ENCODE measurements around the gene RBM15.
A peak's percentile ranks its signal among the peaks of the same experiment; 100 is the strongest.

Gene RBM15

GRCh38 chr1:110380672-110381283, 41.6 kb downstream of the RBM15 start:
- DNase-seq (ENCODE audit: low read depth) = peak; percentile 88
- TF ChIP-seq MAX (IDR thresholded peaks at IDR 0.05; ENCODE audit: low read depth, low read length) = peak; percentile 42; the same call in 1 of the 2 replicates
- TF ChIP-seq MYC (IDR thresholded peaks at IDR 0.05; ENCODE audit: low read depth, low read length) = peak; percentile 66; the same call in 1 of the 2 replicates
- no peak for TF ChIP-seq CTCF (IDR thresholded peaks at IDR 0.05; ENCODE audit: low read depth, low read length)
- TF ChIP-seq POLR2A (IDR thresholded peaks at IDR 0.05; ENCODE audit: extremely low read depth, insufficient read length) = no peak
- H3K4me3 ChIP-seq (ENCODE audit: low read depth, low read length) = no peak overlapping the region

- no peak for TF ChIP-seq CTCF (IDR thresholded peaks at IDR 0.05; ENCODE audit: low read depth, low read length)
- no peak for TF ChIP-seq POLR2A (IDR thresholded peaks at IDR 0.05; ENCODE audit: extremely low read depth, insufficient read length)
- no peak for TF ChIP-seq MYC (IDR thresholded peaks at IDR 0.05; ENCODE audit: low read depth, low read length)
- no peak for TF ChIP-seq MAX (IDR thresholded peaks at IDR 0.05; ENCODE audit: low read depth, low read length)
- peak; percentile 85 for DNase-seq (ENCODE audit: low read depth)
- H3K4me3 ChIP-seq (ENCODE audit: low read depth, low read length) = peak overlapping the region; percentile 25
Measured at GRCh38 chr1:110383251-110383990, 44.2 kb downstream of the RBM15 start.

- no peak overlapping the region for H3K4me3 ChIP-seq (ENCODE audit: low read depth, low read length)
- no peak for TF ChIP-seq POLR2A (IDR thresholded peaks at IDR 0.05; ENCODE audit: extremely low read depth, insufficient read length)
- TF ChIP-seq CTCF (IDR thresholded peaks at IDR 0.05; ENCODE audit: low read depth, low read length) = no peak
- DNase-seq (ENCODE audit: low read depth) = peak; percentile 62
Measured at GRCh38 chr1:110384581-110385321, 45.6 kb downstream of the RBM15 start.

GRCh38 chr1:110385369-110385768, 46.2 kb downstream of the RBM15 start:
- no peak for TF ChIP-seq MAX (IDR thresholded peaks at IDR 0.05; ENCODE audit: low read depth, low read length)
- TF ChIP-seq MYC (IDR thresholded peaks at IDR 0.05; ENCODE audit: low read depth, low read length) = no peak
- no peak for TF ChIP-seq CTCF (IDR thresholded peaks at IDR 0.05; ENCODE audit: low read depth, low read length)
- no peak for TF ChIP-seq POLR2A (IDR thresholded peaks at IDR 0.05; ENCODE audit: extremely low read depth, insufficient read length)
- DNase-seq (ENCODE audit: low read depth) = no peak
- H3K4me3 ChIP-seq (ENCODE audit: low read depth, low read length) = no peak overlapping the region

- TF ChIP-seq MYC (IDR thresholded peaks at IDR 0.05; ENCODE audit: low read depth, low read length) = no peak
- no peak for TF ChIP-seq MAX (IDR thresholded peaks at IDR 0.05; ENCODE audit: low read depth, low read length)
- TF ChIP-seq CTCF (IDR thresholded peaks at IDR 0.05; ENCODE audit: low read depth, low read length) = no peak
- no peak for TF ChIP-seq POLR2A (IDR thresholded peaks at IDR 0.05; ENCODE audit: extremely low read depth, insufficient read length)
- no peak for DNase-seq (ENCODE audit: low read depth)
- H3K4me3 ChIP-seq (ENCODE audit: low read depth, low read length) = no peak overlapping the region
Measured at GRCh38 chr1:110387048-110387754, 48.0 kb downstream of the RBM15 start.

Measured in NB4 (cell line).